K562 (cell line): ENCODE measurements around the gene ASPHD2. TPM values are rescaled to one million over a fixed set of nuclear protein-coding genes. Genes with fewer than 3 reads are reported as not detected.

Experiments
- ATAC-seq: fragments of 200-7000 bp; cut with Tn5 transposase; 3 replicates; pipeline ENCODE4 v1.9.1; 2020; ENCODE audit warnings: moderate library complexity
- BruUV-seq: library from RNA; stranded (reverse); fragments of 400-500 nt; replicated peaks from 2 replicates; lab custom pipeline; 2021; lab: Mats Ljungman, UMichigan
- CTCF ChIA-PET: fragments of 300-600 bp; formaldehyde crosslinking; extraction: SDS; loops from one replicate; lab custom pipeline; 2021; ENCODE audit warnings: low intra/inter-chr PET ratio; lab: Yijun Ruan, JAX
- POLR2A ChIA-PET: fragments of 300-600, 350-650 bp; sonication (Branson Sonifier 250); formaldehyde crosslinking; extraction: SDS; loops from one replicate; lab custom pipeline; 2021; ENCODE audit warnings: antibody characterized with exemption, inconsistent platforms; lab: Yijun Ruan, JAX
- DNase-seq, 4 experiments: peaks; one replicate each; pipeline versions ENCODE4 v3.0.0 to v3.0.0-alpha.2; 2011 to 2018; ENCODE audit warnings: low spot score in 3 of 4, mixed read lengths in 3 of 4; ENCODE audit errors: extremely low read depth in 1 of 4
- FAIRE-seq: peaks from 2 replicates; lab custom pipeline; 2011; peaks lifted over from hg19 to GRCh38; lab: Jason Lieb, UNC
- H2AFZ ChIP-seq: 2 replicates; pipeline ENCODE4 v1.6.0; 2011; ENCODE audit warnings: low read depth, low read length, control low read depth, inconsistent platforms
- H3K27ac ChIP-seq: fragments of 200-600 bp; 3 replicates; pipeline ENCODE4 v1.8.0; 2011; ENCODE audit warnings: low read depth, mild to moderate bottlenecking, control low read depth, inconsistent platforms, low read length, moderate library complexity, mixed read lengths; ENCODE audit errors: extremely low read depth
- H3K27me3 ChIP-seq, 2 experiments: fragments of 300-600 bp in 1 of 2; 2 replicates in 1 of 2; 3 replicates in 1 of 2; pipeline versions ENCODE4 v1.6.0 to v1.8.0; 2011; ENCODE audit warnings: inconsistent platforms in 2 of 2, low read length in 2 of 2, mild to moderate bottlenecking in 1 of 2, mixed read lengths in 1 of 2, moderate library complexity in 1 of 2; ENCODE audit not compliant: control insufficient read depth in 2 of 2, insufficient read depth in 2 of 2
- H3K36me3 ChIP-seq: fragments of 300-600 bp; 3 replicates; pipeline ENCODE4 v1.8.0; 2011; ENCODE audit warnings: mild to moderate bottlenecking, low read length, inconsistent platforms; ENCODE audit not compliant: control insufficient read depth, insufficient read depth
- H3K4me1 ChIP-seq, 2 experiments: fragments of 200-600 bp in 1 of 2; replicated peaks in 1 of 2; 2 replicates in 1 of 2; 3 replicates in 1 of 2; pipeline versions ENCODE4 v1.5.1 to v1.8.0; 2011; ENCODE audit warnings: inconsistent platforms in 2 of 2, low read length in 2 of 2, mild to moderate bottlenecking in 1 of 2, mixed read lengths in 1 of 2, moderate library complexity in 1 of 2; ENCODE audit not compliant: control insufficient read depth in 2 of 2, insufficient read depth in 2 of 2
- H3K4me2 ChIP-seq: 2 replicates; pipeline ENCODE4 v1.6.1; 2011; ENCODE audit warnings: low read length, control low read depth, inconsistent platforms, mixed read lengths; ENCODE audit not compliant: insufficient read depth
- H3K4me3 ChIP-seq: fragments of 200-600 bp; sonication (generic), shearing (Covaris generic); 2 replicates; pipeline ENCODE4 v1.5.1; 2016; ENCODE audit warnings: control low read depth, inconsistent platforms
- H3K79me2 ChIP-seq: fragments of 200-600 bp; 3 replicates; pipeline ENCODE4 v1.8.0; 2011; ENCODE audit warnings: low read length, inconsistent platforms; ENCODE audit not compliant: control insufficient read depth, insufficient read depth
- H3K9ac ChIP-seq, 2 experiments: 2 replicates each; pipeline versions ENCODE4 v1.6.0 to v1.6.1; 2011; ENCODE audit warnings: low read depth in 2 of 2, low read length in 2 of 2, control low read depth in 1 of 2, inconsistent platforms in 1 of 2, mild to moderate bottlenecking in 1 of 2, mixed read lengths in 1 of 2; ENCODE audit not compliant: insufficient read depth in 1 of 2
- H3K9me1 ChIP-seq: one replicate; pipeline ENCODE4 v1.6.0; 2011; ENCODE audit warnings: inconsistent platforms, mild to moderate bottlenecking, low read length, moderate library complexity; ENCODE audit not compliant: control insufficient read depth, insufficient read depth
- H3K9me3 ChIP-seq: replicated peaks from 2 replicates; pipeline ENCODE4 v1.5.1; 2011; ENCODE audit warnings: low read depth, low read length, inconsistent platforms; ENCODE audit not compliant: control insufficient read depth, insufficient read depth
- H4K20me1 ChIP-seq: replicated peaks from 2 replicates; pipeline ENCODE4 v1.6.1; 2011; ENCODE audit warnings: low read length, inconsistent platforms, mixed read lengths; ENCODE audit not compliant: control insufficient read depth, insufficient read depth
- COPS2 ChIP-seq: fragments of 450-650 bp; conservative IDR thresholded peaks from 2 replicates; pipeline ENCODE4 v1.6.1; 2016; ENCODE audit warnings: mild to moderate bottlenecking, moderate library complexity
- CTBP1 ChIP-seq: fragments of 450-650 bp; IDR thresholded peaks from 2 replicates; pipeline ENCODE4 v1.6.1; 2016; ENCODE audit warnings: borderline replicate concordance
- HNRNPL ChIP-seq: fragments of 200-400 bp; formaldehyde crosslinking; IDR thresholded peaks from 2 replicates; pipeline ENCODE4 v1.6.1; 2017; ENCODE audit warnings: low read depth, mild to moderate bottlenecking, low read length
- LARP7 ChIP-seq: fragments of 450-650 bp; IDR thresholded peaks from 2 replicates; pipeline ENCODE4 v1.6.1; 2016
- MXI1 ChIP-seq: IDR thresholded peaks from 2 replicates; pipeline ENCODE4 v1.6.1; 2011; ENCODE audit warnings: low read depth, mild to moderate bottlenecking, improper control_type of control experiment, low read length
- RAD51 ChIP-seq: fragments of 450-650 bp; IDR thresholded peaks from 2 replicates; pipeline ENCODE4 v1.7.1; 2016; ENCODE audit warnings: low read depth, mild to moderate bottlenecking, borderline replicate concordance
- SMC3 ChIP-seq: conservative IDR thresholded peaks from 2 replicates; pipeline ENCODE4 v1.6.1; 2011; ENCODE audit warnings: low read depth, low read length, improper control_type of control experiment; ENCODE audit not compliant: insufficient read depth
- SRSF7 ChIP-seq: fragments of 200-400 bp; formaldehyde crosslinking; optimal IDR thresholded peaks from 2 replicates; pipeline ENCODE3; 2017; ENCODE audit warnings: mild to moderate bottlenecking, low read depth, low read length
- XRCC4 ChIP-seq: IDR thresholded peaks from one replicate; pipeline ENCODE4 v1.6.1; 2011; ENCODE audit not compliant: insufficient read depth, insufficient read length; ENCODE audit errors: extremely low read depth
- ZNF583 ChIP-seq: fragments of 250-450 bp; sonication (Bioruptor Pico); IDR thresholded peaks from 2 replicates; pipeline ENCODE4 v1.4.0; 2020
- WGBS: fragments of 100-300 bp; shearing (Covaris generic); methylation state at CpG from one replicate; pipeline ENCODE4 v1.1.6; 2016; ENCODE audit warnings: low coverage, mixed read lengths; ENCODE audit not compliant: insufficient coverage; ENCODE audit errors: missing lambda C conversion rate; 5-methylcytosine and 5-hydroxymethylcytosine counted together
- in situ Hi-C: fragments of 300-500 bp; cut with MboI; formaldehyde crosslinking; loops from 4 replicates; pipeline ENCODE4 v1.15.0; 2018; ENCODE audit warnings: inconsistent platforms, mixed read lengths
- intact Hi-C: fragments of 100-400 bp; cut with micrococcal nuclease; formaldehyde crosslinking; loops from 2 replicates; pipeline ENCODE4 v1.14.2; 2022
- polyA plus RNA-seq, 8 experiments: library from polyadenylated mRNA; depleted of rRNA in 4 of 8; stranded (reverse) in 5 of 8; unstranded in 3 of 8; fragments of >200 nt; fragmentation: Nextera tagmentation in 2 of 8; fragmentation: Illumina TruSeq in 1 of 8; extraction: Ambion mirVana in 2 of 8; extraction: Trizol in 1 of 8; gene quantifications; 2 replicates each; pipeline versions ENCODE4 v1.2.1 to v1.2.3, GENCODE V29; 2011 to 2014; ENCODE audit warnings: inconsistent platforms in 1 of 8, missing spikeins in 1 of 8
- total RNA-seq, 7 experiments: library from RNA; depleted of rRNA in 6 of 7; stranded (reverse); fragments of >200 nt in 6 of 7; fragmentation: Illumina TruSeq in 2 of 7; extraction: Trizol in 2 of 7; gene quantifications; 2 replicates each; pipeline versions ENCODE4 v1.2.1 to v1.2.3, GENCODE V29; 2011 to 2021; ENCODE audit warnings: low replicate concordance in 1 of 7
- TF ChIP-seq, protein P1 (sequence below): sonication (generic); formaldehyde crosslinking; IDR thresholded peaks from 2 replicates; pipeline ENCODE4 v1.9.0; 2022; ENCODE audit warnings: mild to moderate bottlenecking, missing genetic modification reagents
- TF ChIP-seq, protein P2 (sequence below): sonication (generic); formaldehyde crosslinking; IDR thresholded peaks from 2 replicates; pipeline ENCODE4 v1.5.0; 2020; ENCODE audit warnings: missing genetic modification reagents
- TF ChIP-seq, protein P3 (sequence below): sonication (generic); formaldehyde crosslinking; IDR thresholded peaks from 2 replicates; pipeline ENCODE4 v1.4.0; 2020; ENCODE audit warnings: mild to moderate bottlenecking, missing genetic modification reagents
- TF ChIP-seq, protein P4 (sequence below): sonication (generic); formaldehyde crosslinking; IDR thresholded peaks from 2 replicates; pipeline ENCODE4 v1.8.0; 2023; ENCODE audit warnings: mild to moderate bottlenecking, missing genetic modification reagents
- TF ChIP-seq, protein P5 (sequence below): fragments of 450-650 bp; conservative IDR thresholded peaks from 2 replicates; pipeline ENCODE4 v1.6.1; 2016; ENCODE audit warnings: missing genetic modification characterization, low read depth, mild to moderate bottlenecking, control low read depth, missing compliant biosample characterization

Gene ASPHD2
- total and polyA plus RNA-seq, 9 of the 15 experiments (the other 6 are each of a cell fraction or from before 2014, with no cell fraction given): 0.18 to 0.64 (median 0.36) TPM

DNA sequence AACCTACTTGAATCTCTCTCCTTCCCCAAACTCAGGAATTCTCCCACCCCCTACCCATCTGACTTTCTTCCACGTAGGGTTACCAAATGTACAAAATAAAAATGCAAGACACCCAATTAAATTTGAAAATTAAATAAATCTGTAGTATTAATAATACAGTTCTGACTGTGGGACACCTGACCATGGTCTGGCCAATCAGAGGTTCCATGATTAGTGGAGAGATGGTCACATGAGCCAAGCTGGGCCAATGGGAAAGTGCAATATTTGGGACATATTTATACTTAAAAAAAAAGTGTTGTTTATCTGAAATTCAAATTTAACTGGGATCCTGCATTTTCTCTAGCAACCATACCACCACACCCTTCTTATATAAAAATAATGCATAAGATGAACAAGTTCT, 29.8 kb upstream of the ASPHD2 start:
- intact Hi-C loops (loop anchor here (5.0 kb wide), 1 partner anchor 268 kb away; no protein-coding TSS in a partner anchor), in situ Hi-C loops (loop anchor here (5.0 kb wide), 1 partner anchor 263 kb away; no protein-coding TSS in a partner anchor)
- H3K79me2 ChIP-seq: no peaks in the 10 kb centered on the region
- 0% methylated on average over 1 of the region's 1 CpG for WGBS
- H3K9ac ChIP-seq: no peak overlapping the region
- H4K20me1 ChIP-seq: no peaks in the 10 kb centered on the region
- H3K4me1 ChIP-seq: peaks cover 4 to 18% of the 10 kb centered on the region in 2 experiments; a peak in 4 of 5 replicates
- H3K9me3 ChIP-seq: no peaks in the 10 kb centered on the region
- H3K4me2 ChIP-seq: no peak overlapping the region
- H2AFZ ChIP-seq: no peak overlapping the region
- H3K36me3 ChIP-seq: no peaks in the 10 kb centered on the region
- ChIA-PET CTCF (interaction anchor here (0.6 to 6.1 kb wide), 3 partner anchors 61 to 376 kb away, joined by 3 to 57 read pairs (median 4); no protein-coding TSS in a partner anchor), POLR2A (no interaction called here)
- DNase-seq (peak in 3 of 4 experiments; percentile 39 to 50 (median 47)), ATAC-seq (peak; percentile 50; the same call in 1 of the 3 replicates), FAIRE-seq (no peak)
- no peak overlapping the region for H3K4me3 ChIP-seq
- H3K27ac ChIP-seq: no peak overlapping the region
- H3K9me1 ChIP-seq: no peaks in the 10 kb centered on the region
- no peaks in the 10 kb centered on the region; a peak in 2 of 5 replicates for H3K27me3 ChIP-seq
- BruUV-seq: no TSS peak
- TF ChIP-seq, protein P1, sequence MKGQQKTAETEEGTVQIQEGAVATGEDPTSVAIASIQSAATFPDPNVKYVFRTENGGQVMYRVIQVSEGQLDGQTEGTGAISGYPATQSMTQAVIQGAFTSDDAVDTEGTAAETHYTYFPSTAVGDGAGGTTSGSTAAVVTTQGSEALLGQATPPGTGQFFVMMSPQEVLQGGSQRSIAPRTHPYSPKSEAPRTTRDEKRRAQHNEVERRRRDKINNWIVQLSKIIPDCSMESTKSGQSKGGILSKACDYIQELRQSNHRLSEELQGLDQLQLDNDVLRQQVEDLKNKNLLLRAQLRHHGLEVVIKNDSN (CRISPR knock-in tag): peak; percentile 66
- TF ChIP-seq COPS2: no peak
- peak; percentile 66; the same call in 1 of the 2 replicates for TF ChIP-seq RAD51
- TF ChIP-seq, protein P2, sequence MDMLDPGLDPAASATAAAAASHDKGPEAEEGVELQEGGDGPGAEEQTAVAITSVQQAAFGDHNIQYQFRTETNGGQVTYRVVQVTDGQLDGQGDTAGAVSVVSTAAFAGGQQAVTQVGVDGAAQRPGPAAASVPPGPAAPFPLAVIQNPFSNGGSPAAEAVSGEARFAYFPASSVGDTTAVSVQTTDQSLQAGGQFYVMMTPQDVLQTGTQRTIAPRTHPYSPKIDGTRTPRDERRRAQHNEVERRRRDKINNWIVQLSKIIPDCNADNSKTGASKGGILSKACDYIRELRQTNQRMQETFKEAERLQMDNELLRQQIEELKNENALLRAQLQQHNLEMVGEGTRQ (CRISPR knock-in tag): peak; percentile 66
- TF ChIP-seq, protein P3, sequence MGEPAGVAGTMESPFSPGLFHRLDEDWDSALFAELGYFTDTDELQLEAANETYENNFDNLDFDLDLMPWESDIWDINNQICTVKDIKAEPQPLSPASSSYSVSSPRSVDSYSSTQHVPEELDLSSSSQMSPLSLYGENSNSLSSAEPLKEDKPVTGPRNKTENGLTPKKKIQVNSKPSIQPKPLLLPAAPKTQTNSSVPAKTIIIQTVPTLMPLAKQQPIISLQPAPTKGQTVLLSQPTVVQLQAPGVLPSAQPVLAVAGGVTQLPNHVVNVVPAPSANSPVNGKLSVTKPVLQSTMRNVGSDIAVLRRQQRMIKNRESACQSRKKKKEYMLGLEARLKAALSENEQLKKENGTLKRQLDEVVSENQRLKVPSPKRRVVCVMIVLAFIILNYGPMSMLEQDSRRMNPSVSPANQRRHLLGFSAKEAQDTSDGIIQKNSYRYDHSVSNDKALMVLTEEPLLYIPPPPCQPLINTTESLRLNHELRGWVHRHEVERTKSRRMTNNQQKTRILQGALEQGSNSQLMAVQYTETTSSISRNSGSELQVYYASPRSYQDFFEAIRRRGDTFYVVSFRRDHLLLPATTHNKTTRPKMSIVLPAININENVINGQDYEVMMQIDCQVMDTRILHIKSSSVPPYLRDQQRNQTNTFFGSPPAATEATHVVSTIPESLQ (CRISPR knock-in tag): no peak
- no peak for TF ChIP-seq CTBP1
- TF ChIP-seq ZNF583: no peak
- TF ChIP-seq MXI1: no peak
- TF ChIP-seq, protein P4, sequence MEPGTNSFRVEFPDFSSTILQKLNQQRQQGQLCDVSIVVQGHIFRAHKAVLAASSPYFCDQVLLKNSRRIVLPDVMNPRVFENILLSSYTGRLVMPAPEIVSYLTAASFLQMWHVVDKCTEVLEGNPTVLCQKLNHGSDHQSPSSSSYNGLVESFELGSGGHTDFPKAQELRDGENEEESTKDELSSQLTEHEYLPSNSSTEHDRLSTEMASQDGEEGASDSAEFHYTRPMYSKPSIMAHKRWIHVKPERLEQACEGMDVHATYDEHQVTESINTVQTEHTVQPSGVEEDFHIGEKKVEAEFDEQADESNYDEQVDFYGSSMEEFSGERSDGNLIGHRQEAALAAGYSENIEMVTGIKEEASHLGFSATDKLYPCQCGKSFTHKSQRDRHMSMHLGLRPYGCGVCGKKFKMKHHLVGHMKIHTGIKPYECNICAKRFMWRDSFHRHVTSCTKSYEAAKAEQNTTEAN: no peak
- TF ChIP-seq, protein P5, sequence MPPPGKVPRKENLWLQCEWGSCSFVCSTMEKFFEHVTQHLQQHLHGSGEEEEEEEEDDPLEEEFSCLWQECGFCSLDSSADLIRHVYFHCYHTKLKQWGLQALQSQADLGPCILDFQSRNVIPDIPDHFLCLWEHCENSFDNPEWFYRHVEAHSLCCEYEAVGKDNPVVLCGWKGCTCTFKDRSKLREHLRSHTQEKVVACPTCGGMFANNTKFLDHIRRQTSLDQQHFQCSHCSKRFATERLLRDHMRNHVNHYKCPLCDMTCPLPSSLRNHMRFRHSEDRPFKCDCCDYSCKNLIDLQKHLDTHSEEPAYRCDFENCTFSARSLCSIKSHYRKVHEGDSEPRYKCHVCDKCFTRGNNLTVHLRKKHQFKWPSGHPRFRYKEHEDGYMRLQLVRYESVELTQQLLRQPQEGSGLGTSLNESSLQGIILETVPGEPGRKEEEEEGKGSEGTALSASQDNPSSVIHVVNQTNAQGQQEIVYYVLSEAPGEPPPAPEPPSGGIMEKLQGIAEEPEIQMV (tag): no peak
- no peak for TF ChIP-seq SRSF7
- no peak for TF ChIP-seq XRCC4
- TF ChIP-seq LARP7: no peak
- no peak for TF ChIP-seq HNRNPL
- TF ChIP-seq SMC3: no peak
